GM19468 (cell line): ENCODE results near the gene BLTP3B.
"Not testable (repeated sequence)": the region's sequence is repeated elsewhere in the genome, so short reads cannot be mapped to it uniquely, and the experiment has no call there.

Source experiments
- ATAC-seq: cut with Tn5 transposase; IDR thresholded peaks from one replicate; pipeline ENCODE4 v1.9.1; 2021; ENCODE audit warnings: mild to moderate bottlenecking, moderate library complexity, moderate number of reproducible peaks; ENCODE audit not compliant: unreplicated experiment; ENCODE audit errors: extremely low read depth

The BLTP3B gene, protein sequence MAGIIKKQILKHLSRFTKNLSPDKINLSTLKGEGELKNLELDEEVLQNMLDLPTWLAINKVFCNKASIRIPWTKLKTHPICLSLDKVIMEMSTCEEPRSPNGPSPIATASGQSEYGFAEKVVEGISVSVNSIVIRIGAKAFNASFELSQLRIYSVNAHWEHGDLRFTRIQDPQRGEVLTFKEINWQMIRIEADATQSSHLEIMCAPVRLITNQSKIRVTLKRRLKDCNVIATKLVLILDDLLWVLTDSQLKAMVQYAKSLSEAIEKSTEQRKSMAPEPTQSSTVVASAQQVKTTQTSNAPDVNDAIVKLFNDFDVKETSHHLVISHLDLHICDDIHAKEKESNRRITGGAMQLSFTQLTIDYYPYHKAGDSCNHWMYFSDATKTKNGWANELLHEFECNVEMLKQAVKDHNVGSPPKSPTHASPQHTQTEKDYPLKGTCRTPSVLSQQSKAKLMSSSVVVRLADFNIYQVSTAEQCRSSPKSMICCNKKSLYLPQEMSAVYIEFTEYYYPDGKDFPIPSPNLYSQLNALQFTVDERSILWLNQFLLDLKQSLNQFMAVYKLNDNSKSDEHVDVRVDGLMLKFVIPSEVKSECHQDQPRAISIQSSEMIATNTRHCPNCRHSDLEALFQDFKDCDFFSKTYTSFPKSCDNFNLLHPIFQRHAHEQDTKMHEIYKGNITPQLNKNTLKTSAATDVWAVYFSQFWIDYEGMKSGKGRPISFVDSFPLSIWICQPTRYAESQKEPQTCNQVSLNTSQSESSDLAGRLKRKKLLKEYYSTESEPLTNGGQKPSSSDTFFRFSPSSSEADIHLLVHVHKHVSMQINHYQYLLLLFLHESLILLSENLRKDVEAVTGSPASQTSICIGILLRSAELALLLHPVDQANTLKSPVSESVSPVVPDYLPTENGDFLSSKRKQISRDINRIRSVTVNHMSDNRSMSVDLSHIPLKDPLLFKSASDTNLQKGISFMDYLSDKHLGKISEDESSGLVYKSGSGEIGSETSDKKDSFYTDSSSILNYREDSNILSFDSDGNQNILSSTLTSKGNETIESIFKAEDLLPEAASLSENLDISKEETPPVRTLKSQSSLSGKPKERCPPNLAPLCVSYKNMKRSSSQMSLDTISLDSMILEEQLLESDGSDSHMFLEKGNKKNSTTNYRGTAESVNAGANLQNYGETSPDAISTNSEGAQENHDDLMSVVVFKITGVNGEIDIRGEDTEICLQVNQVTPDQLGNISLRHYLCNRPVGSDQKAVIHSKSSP (N-terminal part only)

GRCh38 chr12:100142851-100143559 is at the start of gene BLTP3B:
Gene BLTP3B (minus strand): TSS chr12:100142874. CDS start chr12:100142635, 239 bp downstream.
- ATAC-seq, result peak; percentile 22

DNA sequence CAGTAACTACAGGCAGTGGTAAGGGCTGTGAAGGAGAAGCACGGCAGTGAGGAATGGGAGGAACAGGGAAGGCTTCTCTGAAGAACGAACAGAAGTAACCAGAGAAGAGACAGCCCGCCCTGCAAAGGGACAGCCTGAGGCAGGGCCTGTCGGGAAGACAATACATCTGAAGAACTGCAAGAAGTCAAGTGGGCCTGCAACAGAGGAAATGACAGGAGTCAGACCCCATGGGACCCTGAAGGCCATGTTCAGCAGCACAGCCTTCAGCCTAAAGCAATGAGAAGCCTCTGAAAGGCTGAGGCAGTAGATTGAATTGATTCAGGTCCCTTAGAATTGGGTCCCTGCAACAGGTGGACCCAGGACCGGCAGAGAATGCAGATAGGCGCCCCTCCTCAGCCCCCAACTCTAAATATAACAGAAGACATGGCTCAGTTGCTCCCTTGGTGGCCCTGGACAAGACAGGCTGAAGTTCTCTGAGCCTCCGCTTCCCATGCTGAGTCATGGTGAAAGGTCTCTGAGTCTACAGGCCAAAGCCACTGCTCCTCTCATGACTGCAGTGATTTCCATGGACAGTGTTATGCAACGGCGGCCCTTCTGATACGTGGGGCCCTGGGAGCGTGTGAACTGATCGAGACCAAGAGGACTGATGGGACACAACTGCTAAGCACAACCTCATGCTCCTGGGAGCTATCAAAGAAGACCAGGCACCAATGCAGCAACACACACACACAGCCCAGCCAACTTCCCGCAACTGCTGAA is 47.1 kb upstream of the BLTP3B start:
- ATAC-seq, result no peak

GRCh38 chr12:100188888-100189635 is 46.4 kb upstream of the BLTP3B start:
- not testable (repeated sequence) for ATAC-seq

DNA sequence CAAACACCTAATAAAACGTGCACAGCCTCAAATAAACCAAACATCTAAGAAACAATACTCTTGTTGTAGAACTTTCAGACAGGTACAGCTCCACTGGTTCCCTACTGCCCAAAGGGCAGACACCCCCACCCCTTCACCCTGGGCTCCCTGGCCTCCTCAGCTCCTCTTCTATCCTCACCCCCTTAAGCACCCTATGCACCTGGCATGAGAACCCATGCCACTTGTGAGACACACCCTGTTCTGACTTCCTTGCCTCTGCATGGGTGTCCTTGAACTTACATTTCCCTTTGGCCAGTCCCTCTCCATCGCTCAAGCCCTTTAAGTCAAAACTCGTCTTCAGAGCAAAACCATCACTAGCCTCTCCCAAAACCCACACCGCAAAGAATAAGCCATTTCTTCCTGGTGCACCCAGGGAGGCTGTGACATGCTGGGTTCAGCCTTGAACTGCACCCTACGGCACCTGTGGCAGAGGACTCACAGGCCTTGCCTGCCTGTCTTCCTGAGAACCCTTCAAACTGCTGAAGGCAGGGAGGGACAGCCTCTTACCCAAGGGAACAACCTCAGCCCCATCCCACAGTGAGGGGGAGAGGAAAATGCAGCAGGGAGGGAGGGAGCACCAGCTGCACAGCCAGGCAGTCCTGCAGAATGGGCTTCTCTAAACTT is 45.3 kb upstream of the BLTP3B start:
- ATAC-seq, result no peak

- no peak for ATAC-seq
Measured at GRCh38 chr12:100187068-100187467, 44.4 kb upstream of the BLTP3B start.

- ATAC-seq, result no peak
Measured at GRCh38 chr12:100186071-100186470, 43.4 kb upstream of the BLTP3B start.

DNA sequence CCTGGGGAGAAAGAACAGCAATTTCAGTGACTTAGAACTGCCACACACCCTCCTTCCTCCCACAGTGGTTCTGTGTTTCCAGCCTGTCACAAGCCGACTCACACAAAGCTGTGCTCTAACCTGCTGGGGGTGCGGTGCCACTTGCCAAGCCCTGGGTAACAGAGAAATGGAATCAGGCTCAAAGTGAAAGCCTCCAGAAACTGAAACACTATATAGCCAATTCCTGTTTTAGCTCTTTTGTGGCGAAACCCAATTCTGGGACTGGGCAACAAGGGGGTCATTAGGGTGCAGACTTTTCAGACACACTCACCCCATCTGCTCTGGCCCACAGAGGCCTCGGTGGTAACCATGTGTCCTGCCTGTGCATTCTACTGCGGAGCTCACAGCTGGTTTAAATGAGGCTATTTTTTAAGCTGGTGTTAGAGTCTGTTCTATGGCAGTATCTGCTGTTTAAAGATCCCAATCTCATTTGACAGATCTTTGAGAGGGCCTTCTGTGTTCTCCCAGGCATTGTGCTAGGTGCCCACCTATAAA is 42.8 kb upstream of the BLTP3B start:
- ATAC-seq, result peak; percentile 77

- no peak for ATAC-seq
Measured at GRCh38 chr12:100184549-100185145, 42.0 kb upstream of the BLTP3B start.

- no peak for ATAC-seq
Measured at GRCh38 chr12:100179252-100179651, 36.6 kb upstream of the BLTP3B start.

DNA sequence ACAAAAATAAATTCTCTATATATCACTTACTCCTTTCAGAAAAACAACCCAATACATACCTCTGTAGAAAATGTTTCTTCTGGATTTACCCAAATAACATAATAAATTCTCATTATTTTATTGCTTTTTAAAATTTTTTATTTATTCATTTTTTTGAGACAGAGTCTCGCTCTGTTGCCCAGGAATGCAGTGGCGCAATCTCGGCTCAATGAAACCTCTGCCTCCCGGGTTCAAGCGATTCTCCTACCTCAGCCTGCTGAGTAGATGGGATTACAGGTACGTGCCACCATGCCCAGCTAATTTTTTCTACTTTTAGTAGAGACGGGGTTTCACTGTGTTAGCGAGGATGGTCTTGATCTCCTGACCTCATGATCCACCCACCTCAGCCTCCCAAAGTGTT is 33.8 kb upstream of the BLTP3B start:
- ATAC-seq, result not testable (repeated sequence)

DNA sequence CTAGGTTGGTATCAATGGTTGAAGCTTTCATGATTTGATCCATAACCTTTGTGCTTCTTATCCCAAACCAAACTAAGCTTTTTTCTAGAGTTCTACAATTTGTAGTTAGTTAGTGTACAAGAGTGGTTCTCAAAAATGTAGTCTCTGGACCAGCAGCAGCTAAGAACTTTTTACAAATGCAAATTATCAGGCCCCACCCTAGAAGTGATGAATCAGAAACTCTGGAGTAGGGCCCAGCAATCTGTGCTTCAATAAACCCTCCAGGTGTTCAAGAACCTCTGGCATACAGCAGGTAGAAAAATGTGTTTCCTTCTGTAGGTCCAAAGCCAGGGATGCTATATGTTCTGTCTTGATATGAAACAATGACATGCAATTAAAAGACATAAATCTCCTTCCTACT is 31.8 kb upstream of the BLTP3B start:
- ATAC-seq, result no peak

GRCh38 chr12:100173111-100173510 is 30.4 kb upstream of the BLTP3B start:
- no peak for ATAC-seq

- no peak for ATAC-seq
Measured at GRCh38 chr12:100171248-100171647, 28.6 kb upstream of the BLTP3B start.

GRCh38 chr12:100170313-100170858 is 27.7 kb upstream of the BLTP3B start:
- no peak for ATAC-seq

DNA sequence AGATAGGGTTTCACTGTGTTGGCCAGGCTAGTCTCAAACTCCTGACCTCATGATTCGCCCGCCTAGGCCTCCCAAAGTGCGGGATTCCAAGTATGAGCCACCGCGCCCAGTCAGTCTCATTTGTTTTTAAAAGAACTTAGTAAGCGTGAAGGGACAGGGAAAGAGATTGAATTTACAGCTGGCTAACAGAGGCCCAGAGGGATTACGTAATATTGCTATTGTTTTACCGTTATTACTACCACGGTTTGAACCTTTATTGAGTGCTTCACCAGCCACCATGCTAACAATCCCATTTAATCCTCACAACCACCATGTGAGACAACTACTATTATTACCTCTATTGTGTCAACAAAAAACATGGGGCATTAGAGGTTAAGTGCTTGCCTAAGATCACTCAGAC is 26.7 kb upstream of the BLTP3B start:
- no peak for ATAC-seq

- ATAC-seq, result no peak
Measured at GRCh38 chr12:100168562-100168961, 25.9 kb upstream of the BLTP3B start.

DNA sequence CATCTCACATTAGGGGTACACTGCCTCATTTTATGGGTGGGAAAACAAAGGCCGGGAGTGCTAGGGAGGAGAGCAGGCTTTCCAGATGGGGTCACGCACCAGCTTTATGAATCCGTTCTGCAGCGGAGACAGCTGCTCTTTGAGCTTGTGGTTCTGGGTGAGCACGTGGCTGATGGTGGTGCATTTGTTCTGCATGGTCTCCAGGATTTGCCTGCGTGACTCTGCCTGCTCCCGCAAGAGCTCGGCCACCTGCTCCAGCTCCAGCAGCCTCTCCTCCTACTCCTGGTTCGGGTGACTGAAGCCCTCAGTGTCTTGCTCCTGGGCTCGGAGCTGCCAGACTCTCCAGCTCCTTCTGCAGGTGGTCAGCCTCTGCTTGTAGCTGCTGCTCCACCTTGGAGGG is 23.6 kb upstream of the BLTP3B start:
- no peak for ATAC-seq
